Measurements from ENCODE around the gene COPG2.
"Not testable (repeated sequence)": the region's sequence is repeated elsewhere in the genome, so short reads cannot be mapped to it uniquely, and the experiment has no call there.

COPG2 gene

DNA sequence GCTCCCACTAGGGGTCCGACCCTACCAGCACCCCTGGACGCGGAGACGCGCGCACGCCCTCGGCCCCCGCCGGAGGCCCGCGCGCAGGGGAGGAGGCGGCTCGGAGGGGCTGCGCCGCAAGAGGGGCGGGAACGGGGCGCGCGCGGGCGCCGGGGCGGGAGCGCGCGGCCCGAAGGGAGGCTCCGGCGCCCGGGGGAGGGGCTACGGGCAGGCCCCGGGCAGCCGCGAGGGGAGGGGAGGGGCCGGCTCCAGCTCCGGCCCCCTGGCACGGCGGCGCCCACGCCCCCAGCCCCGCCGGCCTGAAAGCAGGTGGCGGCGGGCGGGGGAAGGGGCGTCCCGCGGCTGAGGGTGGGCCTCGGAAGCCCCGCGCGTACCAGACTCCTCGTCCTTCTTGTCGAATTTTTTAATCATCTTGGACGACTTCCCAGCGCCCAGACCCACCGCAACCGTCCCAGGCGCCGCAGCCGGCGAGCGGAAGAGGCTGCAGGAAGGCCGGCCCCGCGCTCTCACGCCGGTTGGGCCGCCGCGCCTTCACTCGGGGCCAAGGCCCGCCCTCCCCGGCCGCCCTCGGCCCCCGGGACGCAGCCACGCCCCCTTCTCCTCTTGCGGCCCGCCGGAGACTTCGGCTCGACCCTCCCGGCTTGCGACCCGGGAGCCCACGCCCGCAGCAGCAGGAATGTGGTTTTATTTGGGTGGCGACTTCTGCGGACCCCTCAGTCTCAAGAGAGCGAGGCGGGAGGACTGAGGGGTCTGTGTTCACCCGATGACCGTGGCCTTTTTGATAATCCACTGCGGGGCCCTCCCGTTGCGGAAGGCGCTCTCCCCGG is at the start of gene COPG2:
Gene COPG2 (minus strand): TSS at position 491 of the 827 bp plus-strand sequence. CDS start 80 bp downstream, at position 411.
- DNase-seq = peak; percentile 75 to 81

DNA sequence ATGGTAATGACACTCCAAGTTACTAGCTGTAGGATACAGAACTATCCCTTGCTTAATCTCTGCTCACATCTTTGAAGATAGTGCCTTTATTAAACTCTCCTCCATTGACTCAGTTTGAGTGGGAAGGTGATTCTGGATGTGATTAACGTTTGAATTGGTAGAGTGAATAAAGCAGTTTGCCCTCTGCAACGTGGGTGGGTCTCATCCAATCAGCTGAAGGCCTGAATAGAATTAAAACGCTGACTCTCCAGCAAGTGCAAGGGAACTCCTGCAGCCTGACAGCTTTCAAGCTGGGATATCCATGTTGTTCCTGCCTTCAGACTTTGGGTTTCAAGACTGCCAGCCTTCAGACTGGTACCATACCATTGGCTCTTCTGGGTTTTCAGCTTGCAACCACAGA is 43.9 kb upstream of the COPG2 start:
- DNase-seq = no peak

GRCh38 chr7:130708766-130709165 is 40.2 kb upstream of the COPG2 start:
- no peak for DNase-seq

GRCh38 chr7:130708001-130708400 is 39.5 kb upstream of the COPG2 start:
- DNase-seq = no peak

- no peak for DNase-seq
Observed at GRCh38 chr7:130703851-130704250, 35.3 kb upstream of the COPG2 start.

DNA sequence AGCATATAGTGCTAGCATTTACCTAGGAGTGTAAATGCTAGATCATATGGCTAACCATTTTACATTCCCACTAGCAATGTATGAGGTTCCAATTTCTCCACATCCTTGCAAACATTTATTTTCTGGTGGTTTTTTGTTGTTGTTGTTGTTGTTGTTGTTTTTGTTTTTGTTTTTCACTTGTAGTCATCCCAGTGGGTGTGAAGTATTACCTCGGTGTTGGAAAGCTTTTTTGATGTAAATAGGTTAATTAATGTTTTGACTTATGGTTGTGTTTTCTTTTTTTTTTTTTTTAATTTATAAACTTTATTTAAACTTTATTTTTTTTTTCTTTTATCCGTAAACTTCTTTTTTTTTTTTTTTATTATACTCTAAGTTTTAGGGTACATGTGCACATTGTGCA is 33.1 kb upstream of the COPG2 start:
- no peak for DNase-seq

DNA sequence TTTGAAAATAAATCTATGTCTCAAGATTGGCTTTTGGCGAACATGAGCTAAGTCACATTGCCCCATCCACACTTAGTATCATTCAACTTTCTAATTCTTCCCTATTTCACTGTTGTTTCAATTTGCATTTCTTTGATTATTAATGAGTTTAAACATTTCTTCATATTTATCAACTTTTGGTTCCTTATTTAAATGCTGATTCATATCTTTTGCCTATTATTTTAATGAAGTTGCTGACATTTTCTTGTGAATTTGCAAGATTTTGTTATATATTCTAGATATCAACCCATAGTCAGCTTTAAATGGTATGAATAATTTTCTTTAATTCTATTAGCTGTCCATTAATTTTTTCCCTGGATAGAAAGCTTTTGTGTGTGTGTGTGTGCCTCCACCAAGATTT is 32.2 kb upstream of the COPG2 start:
- DNase-seq = no peak

DNA sequence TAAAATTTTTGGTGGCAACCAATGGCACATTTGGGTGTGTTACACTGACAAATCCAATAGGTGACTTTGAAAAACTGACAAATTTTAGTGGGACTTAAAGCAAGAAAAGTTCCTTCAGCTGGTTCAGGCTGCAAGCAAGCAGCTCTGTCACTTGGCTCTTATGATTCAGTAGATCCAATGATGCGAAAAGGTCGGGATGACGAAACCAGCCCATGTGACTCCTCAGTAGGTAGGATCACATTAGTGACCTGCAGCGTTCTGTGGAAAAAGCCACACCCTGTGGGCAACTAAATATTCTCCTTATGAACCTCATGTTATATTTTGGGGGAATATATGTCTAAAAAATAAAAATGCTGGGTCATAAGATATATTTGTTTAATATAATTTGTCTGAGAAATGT is 31.1 kb upstream of the COPG2 start:
- no peak for DNase-seq

DNA sequence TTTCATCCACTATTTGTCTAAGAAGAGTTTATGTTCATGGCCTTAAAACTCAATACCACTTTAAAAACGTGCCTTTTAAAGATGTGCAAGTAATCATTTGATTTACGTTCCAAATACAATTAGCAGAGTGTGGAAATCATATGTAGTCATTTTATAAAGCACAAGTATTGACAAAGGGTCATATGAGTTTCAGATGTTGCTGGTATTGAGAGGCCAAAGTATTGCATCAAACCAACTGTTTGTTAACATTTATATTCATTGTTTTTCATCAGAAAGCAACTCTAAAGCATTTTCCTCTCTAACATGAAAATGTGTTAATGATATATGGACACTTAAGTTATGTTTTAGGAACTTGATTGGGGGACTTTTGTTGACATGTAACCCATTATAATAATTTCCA is 29.3 kb upstream of the COPG2 start:
- DNase-seq = no peak

GRCh38 chr7:130695840-130696239 is 27.3 kb upstream of the COPG2 start:
- peak; percentile 15 to 57 for DNase-seq

DNA sequence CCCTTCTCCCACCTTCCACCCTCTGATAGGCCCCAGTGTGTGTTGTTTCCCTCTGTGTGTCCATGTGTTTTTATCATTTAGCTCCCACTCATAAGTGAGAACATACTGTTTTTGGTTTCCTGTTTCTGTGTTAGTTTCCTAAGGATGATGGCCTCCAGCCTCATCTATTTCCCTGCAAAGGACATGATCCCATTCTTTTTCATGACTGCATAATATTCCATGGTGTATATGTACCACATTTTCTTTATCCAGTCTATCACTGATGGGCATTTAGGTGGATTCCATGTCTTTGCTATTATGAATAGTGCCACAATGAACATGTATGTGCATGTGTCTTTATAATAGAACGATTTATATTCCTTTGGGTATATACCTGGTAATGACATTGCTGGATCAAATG is 23.8 kb upstream of the COPG2 start:
- not testable (repeated sequence) for DNase-seq

DNA sequence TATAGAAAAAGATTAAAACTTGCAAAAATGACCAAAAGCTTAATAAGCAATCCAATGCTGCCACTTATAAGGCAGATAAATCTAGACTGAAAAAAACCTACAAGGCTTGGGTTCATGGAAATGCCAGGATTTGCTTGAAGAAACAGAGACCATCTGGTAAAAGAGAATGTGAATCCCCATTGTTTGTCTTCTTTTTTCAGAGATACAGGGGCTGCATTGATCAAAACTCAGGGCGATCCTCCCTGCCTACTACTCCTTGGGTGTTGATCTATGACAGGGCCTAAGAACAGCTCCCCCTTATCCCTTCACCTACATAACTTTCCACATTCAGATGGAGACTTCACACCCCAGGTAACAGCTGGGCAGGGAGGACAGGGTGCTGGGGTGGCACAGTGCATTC is 21.1 kb upstream of the COPG2 start:
- no peak for DNase-seq

DNA sequence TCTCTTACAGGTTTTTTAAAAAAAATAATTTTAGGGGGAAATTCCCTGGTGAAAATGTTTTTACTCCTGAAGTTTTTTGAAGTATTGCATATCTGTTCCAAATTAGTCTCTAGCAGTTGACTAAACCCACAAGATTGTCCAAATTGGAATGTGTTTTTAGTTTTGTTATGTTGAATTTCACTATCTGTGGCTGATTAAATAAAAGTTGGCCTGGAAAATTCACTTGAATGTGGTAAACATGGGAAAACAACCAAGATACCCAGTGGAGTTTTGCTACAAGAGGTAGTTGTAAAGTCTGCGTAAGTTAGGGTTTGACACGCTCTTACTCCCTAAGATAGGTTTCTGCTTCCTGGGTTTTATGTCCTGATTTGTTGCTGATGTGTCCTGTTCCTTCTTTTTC is 14.5 kb upstream of the COPG2 start:
- no peak for DNase-seq

DNA sequence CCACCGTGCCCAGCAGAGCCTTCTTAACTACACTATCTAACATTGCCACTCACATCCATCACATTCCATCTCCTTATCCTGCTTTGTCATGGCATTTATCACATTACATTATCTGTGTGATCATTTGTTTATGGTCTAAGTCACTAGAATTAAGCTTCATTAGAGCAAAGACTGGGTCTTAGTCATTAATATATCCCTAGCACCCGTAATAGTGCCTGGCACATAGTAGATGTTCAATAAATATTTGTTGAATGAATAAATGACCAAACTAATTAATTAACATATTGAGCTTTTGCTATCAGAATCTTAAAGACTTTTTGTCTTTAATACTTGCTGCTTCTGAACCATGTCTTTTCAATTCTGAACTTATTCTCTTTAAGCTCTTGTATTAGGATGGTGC is 5.9 kb upstream of the COPG2 start:
- DNase-seq = no peak

- DNase-seq = no peak
Observed at GRCh38 chr7:130673066-130673465, 4.5 kb upstream of the COPG2 start.

GRCh38 chr7:130672146-130672545 is 3.6 kb upstream of the COPG2 start:
- DNase-seq = no peak

DNA sequence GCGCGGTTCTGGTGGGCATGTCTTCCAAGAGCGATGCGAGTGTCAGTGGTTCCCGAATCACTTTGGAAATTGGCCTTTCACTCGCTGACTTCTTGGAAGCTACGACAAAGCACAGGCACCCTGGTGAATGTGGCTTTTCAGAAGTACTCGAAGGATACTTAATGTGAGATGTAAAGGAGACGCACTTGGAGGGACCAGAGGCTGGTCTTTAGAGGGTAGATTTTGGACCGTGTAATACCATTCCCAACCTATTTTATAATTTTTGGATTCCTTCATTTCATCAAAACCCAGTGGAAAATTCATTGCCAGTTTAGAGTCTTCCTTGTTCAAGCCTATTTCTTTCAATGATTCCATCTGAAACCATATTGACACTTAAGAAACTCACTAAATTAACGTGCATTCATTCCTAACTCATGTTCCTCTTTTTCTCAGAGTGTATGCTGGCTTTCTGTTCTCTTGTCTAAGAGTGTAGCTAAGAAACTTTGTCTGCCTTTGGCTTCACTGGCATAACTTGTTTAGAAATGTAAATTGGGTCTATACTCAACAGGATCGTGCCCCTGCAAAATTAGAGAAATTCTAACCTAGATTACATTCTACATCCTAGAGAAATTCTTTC is 645 bp upstream of the COPG2 start:
- peak in 1 of 2 experiments; percentile 42 for DNase-seq

DNA sequence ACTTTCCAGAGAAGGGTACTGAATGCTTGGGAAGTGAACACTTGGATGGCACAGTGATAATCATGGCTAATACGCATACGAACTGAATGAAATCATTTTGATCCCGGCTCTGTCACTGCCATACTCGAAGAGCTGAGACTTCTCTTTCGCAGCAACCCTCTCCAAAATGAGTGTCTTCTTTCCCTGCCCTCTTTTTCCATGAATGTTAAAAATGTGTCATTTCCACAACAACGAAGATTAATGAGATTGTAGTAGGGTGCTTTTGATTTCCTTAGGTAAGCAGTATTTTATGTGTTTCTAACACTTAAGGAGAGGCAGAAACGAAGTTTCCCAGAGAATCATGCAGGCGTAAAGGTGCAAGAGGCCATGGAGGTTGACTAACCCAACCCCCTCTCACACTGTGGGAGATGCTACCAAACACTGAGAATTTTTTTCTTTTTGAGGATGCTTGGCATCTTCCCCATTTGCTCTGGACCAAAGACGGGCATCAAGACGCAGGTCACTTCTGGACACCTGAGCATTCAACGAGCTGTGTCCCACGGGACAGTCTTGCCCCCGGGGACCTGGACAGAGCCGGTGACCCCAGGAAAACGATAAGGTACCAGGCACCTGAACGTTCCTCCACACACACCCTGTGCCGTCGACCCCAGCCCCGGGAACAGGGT is 823 bp downstream of the COPG2 start:
- peak in 1 of 2 experiments; percentile 28 for DNase-seq

- no peak for DNase-seq
Observed at GRCh38 chr7:130662426-130662825, 6.1 kb downstream of the COPG2 start.

DNA sequence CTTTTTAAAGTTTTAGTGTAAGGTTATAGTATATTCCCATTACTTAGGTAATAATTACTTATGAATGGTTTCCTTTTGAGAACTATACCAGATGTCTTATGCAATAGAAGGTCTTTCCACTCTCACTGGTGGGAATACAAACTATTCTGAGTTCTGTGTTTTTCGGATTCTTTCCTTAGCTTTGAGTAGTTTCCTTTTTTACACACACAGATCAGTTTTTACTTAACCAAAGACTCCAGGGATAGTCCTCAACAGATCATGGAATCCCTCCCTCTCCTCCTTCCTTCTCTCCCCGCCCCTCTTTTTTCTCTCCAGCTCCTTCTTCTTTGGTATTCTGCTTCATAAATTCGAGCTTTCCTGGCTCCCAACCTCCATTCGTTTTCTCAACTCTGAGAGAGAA is 13.3 kb downstream of the COPG2 start:
- no peak for DNase-seq

- no peak for DNase-seq
Observed at GRCh38 chr7:130654850-130655249, 13.7 kb downstream of the COPG2 start.

GRCh38 chr7:130650611-130651120 is 17.9 kb downstream of the COPG2 start:
- no peak for DNase-seq

GRCh38 chr7:130649004-130649790 is 19.4 kb downstream of the COPG2 start:
- peak in 1 of 2 experiments; percentile 1 for DNase-seq

Data from NCI-H524 (cell line).